ENCODE measurements around the gene CFAP141.
"Not testable (repeated sequence)": the region's sequence is repeated elsewhere in the genome, so short reads cannot be mapped to it uniquely, and the experiment has no call there.

Gene CFAP141

GRCh38 chr1:154208677-154209388, 2.7 kb upstream of the CFAP141 start:
- DNase-seq (ENCODE audit: low spot score), result no peak

GRCh38 chr1:154207262-154207661, 1.1 kb upstream of the CFAP141 start:
- no peak for DNase-seq (ENCODE audit: low spot score)

- not testable (repeated sequence) for DNase-seq (ENCODE audit: low spot score)
Observed at GRCh38 chr1:154205778-154206177, 355 bp downstream of the CFAP141 start.

GRCh38 chr1:154199563-154199879, 6.6 kb downstream of the CFAP141 start:
- no peak for DNase-seq (ENCODE audit: low spot score)

GRCh38 chr1:154198756-154199562, 7.2 kb downstream of the CFAP141 start:
- peak; percentile 72 for DNase-seq (ENCODE audit: low spot score)

GRCh38 chr1:154193821-154194220, 12.3 kb downstream of the CFAP141 start:
- no peak for DNase-seq (ENCODE audit: low spot score)

GRCh38 chr1:154192476-154192875, 13.7 kb downstream of the CFAP141 start:
- DNase-seq (ENCODE audit: low spot score), result no peak

- no peak for DNase-seq (ENCODE audit: low spot score)
Observed at GRCh38 chr1:154191990-154192461, 14.1 kb downstream of the CFAP141 start, which contains the start of gene TPM3. Gene TPM3, minus strand, starts transcription at chr1:154192100. Its CDS starts 82 bp downstream, at chr1:154192018.

- no peak for DNase-seq (ENCODE audit: low spot score)
Observed at GRCh38 chr1:154190550-154190949, 15.6 kb downstream of the CFAP141 start.

- DNase-seq (ENCODE audit: low spot score), result no peak
Observed at GRCh38 chr1:154186852-154187501, 19.2 kb downstream of the CFAP141 start.

- DNase-seq (ENCODE audit: low spot score), result peak; percentile 55
Observed at GRCh38 chr1:154186177-154186576, 20.0 kb downstream of the CFAP141 start.

- peak; percentile 95 for DNase-seq (ENCODE audit: low spot score)
Observed at GRCh38 chr1:154183046-154183915, 22.9 kb downstream of the CFAP141 start.

- DNase-seq (ENCODE audit: low spot score), result peak; percentile 68
Observed at GRCh38 chr1:154182344-154183045, 23.6 kb downstream of the CFAP141 start.

- no peak for DNase-seq (ENCODE audit: low spot score)
Observed at GRCh38 chr1:154181944-154182343, 24.2 kb downstream of the CFAP141 start.

- DNase-seq (ENCODE audit: low spot score), result peak; percentile 70
Observed at GRCh38 chr1:154179946-154180687, 26.0 kb downstream of the CFAP141 start.

- DNase-seq (ENCODE audit: low spot score), result no peak
Observed at GRCh38 chr1:154178911-154179811, 27.0 kb downstream of the CFAP141 start.

- DNase-seq (ENCODE audit: low spot score), result no peak
Observed at GRCh38 chr1:154178013-154178412, 28.1 kb downstream of the CFAP141 start.

GRCh38 chr1:154176337-154176736, 29.8 kb downstream of the CFAP141 start:
- DNase-seq (ENCODE audit: low spot score), result no peak

GRCh38 chr1:154174654-154175053, 31.5 kb downstream of the CFAP141 start:
- no peak for DNase-seq (ENCODE audit: low spot score)

Measured in germinal center (tissue), 1 donor.